HepG2 (cell line): Measurements from ENCODE around the gene SPON1. TPM values are rescaled to one million over a fixed set of nuclear protein-coding genes. Genes with fewer than 3 reads are reported as not detected.

ENCODE experiments used
- ATAC-seq: fragments of 200-7000 bp; cut with Tn5 transposase; 3 replicates; pipeline ENCODE4 v1.9.1; 2020; ENCODE audit warnings: mild to moderate bottlenecking, moderate library complexity
- BruUV-seq: library from RNA; stranded (reverse); fragments of 400-500 nt; replicated peaks from 2 replicates; lab custom pipeline; 2021; lab: Mats Ljungman, UMichigan
- CTCF ChIA-PET: fragments of 300-600 bp; formaldehyde crosslinking; extraction: SDS; loops from one replicate; lab custom pipeline; 2021; ENCODE audit warnings: low total read pairs, inconsistent platforms, low intra/inter-chr PET ratio; lab: Yijun Ruan, JAX
- POLR2A ChIA-PET: fragments of 350-600 bp; sonication (Branson Sonifier 250); formaldehyde crosslinking; loops from one replicate; lab custom pipeline; 2020; ENCODE audit warnings: antibody characterized with exemption, inconsistent platforms; lab: Yijun Ruan, JAX
- DNase-seq: peaks from one replicate; pipeline ENCODE4 v3.0.0-alpha.2; 2015; ENCODE audit warnings: low spot score
- FAIRE-seq: peaks from 3 replicates; lab custom pipeline; 2011; peaks lifted over from hg19 to GRCh38; lab: Jason Lieb, UNC
- H2AFZ ChIP-seq: one replicate; pipeline ENCODE4 v1.6.1; 2011; ENCODE audit warnings: low read length, inconsistent platforms
- H3K27ac ChIP-seq: fragments of 300-600 bp; 3 replicates; pipeline ENCODE4 v1.8.0; 2011; ENCODE audit warnings: mixed run types, mild to moderate bottlenecking, mixed read lengths, low read length, inconsistent platforms; ENCODE audit not compliant: insufficient read depth; ENCODE audit errors: extremely low read length
- H3K27me3 ChIP-seq, 2 experiments: fragments of 200-600 bp in 1 of 2; 2 replicates in 1 of 2; 3 replicates in 1 of 2; pipeline versions ENCODE4 v1.6.0 to v1.8.0; 2011; ENCODE audit warnings: low read length in 2 of 2, mild to moderate bottlenecking in 2 of 2, moderate library complexity in 2 of 2, inconsistent platforms in 1 of 2; ENCODE audit not compliant: insufficient read depth in 2 of 2, control insufficient read depth in 1 of 2
- H3K36me3 ChIP-seq, 2 experiments: fragments of 200-600 bp in 1 of 2; replicated peaks in 1 of 2; 2 replicates in 1 of 2; 3 replicates in 1 of 2; pipeline versions ENCODE4 v1.5.1 to v1.8.0; 2011; ENCODE audit warnings: low read length in 2 of 2, inconsistent platforms in 1 of 2; ENCODE audit not compliant: insufficient read depth in 2 of 2, control insufficient read depth in 1 of 2
- H3K4me1 ChIP-seq: 2 replicates; pipeline ENCODE4 v1.5.1; 2012; ENCODE audit warnings: low read length, inconsistent platforms; ENCODE audit not compliant: insufficient read depth
- H3K4me2 ChIP-seq: 2 replicates; pipeline ENCODE4 v1.6.0; 2011; ENCODE audit warnings: low read depth, low read length, inconsistent platforms
- H3K4me3 ChIP-seq, 3 experiments: fragments of 200-600 bp in 1 of 3; sonication (generic), shearing (Covaris generic) in 1 of 3; replicated peaks in 1 of 3; 2 replicates each; pipeline ENCODE4 v1.5.1; 2011 to 2016; ENCODE audit warnings: low read length in 3 of 3, inconsistent platforms in 2 of 3, low read depth in 2 of 3, mild to moderate bottlenecking in 2 of 3, control low read depth in 1 of 3, mixed read lengths in 1 of 3; ENCODE audit not compliant: insufficient read depth in 1 of 3
- H3K79me2 ChIP-seq: one replicate; pipeline ENCODE4 v1.6.1; 2011; ENCODE audit warnings: low read length, inconsistent platforms; ENCODE audit not compliant: insufficient read depth
- H3K9ac ChIP-seq: 2 replicates; pipeline ENCODE4 v1.6.0; 2011; ENCODE audit warnings: mild to moderate bottlenecking, low read depth, low read length, inconsistent platforms; ENCODE audit not compliant: insufficient read depth
- H3K9me3 ChIP-seq: 2 replicates; pipeline ENCODE4 v1.5.1; 2012; ENCODE audit warnings: mild to moderate bottlenecking, low read length
- H4K20me1 ChIP-seq: 2 replicates; pipeline ENCODE4 v1.6.0; 2011; ENCODE audit warnings: inconsistent platforms, mild to moderate bottlenecking, low read length, moderate library complexity; ENCODE audit not compliant: insufficient read depth
- CCAR2 ChIP-seq: fragments of 200-400 bp; formaldehyde crosslinking; optimal IDR thresholded peaks from 2 replicates; pipeline ENCODE3; 2018; ENCODE audit warnings: low read depth, mild to moderate bottlenecking, low read length, moderate library complexity
- FIP1L1 ChIP-seq: fragments of 200-400 bp; formaldehyde crosslinking; IDR thresholded peaks from 2 replicates; pipeline ENCODE4 v1.6.1; 2018; ENCODE audit warnings: low read depth, mild to moderate bottlenecking, low read length, moderate library complexity, borderline replicate concordance; ENCODE audit not compliant: insufficient read depth
- MAFK ChIP-seq, 2 experiments: IDR thresholded peaks in 1 of 2; conservative IDR thresholded peaks in 1 of 2; 2 replicates each; pipeline ENCODE4 v1.6.1; 2011; ENCODE audit warnings: improper control_type of control experiment in 2 of 2, low read length in 2 of 2
- WGBS: methylation state at CpG from one replicate; pipeline ENCODE4 v1.1.6; 2017; ENCODE audit warnings: low lambda C conversion rate; 5-methylcytosine and 5-hydroxymethylcytosine counted together
- in situ Hi-C: cut with HindIII; loops from 2 replicates; pipeline ENCODE4 v1.10.0; 2017; ENCODE audit warnings: low pct_unique_long_range_greater_than_20kb; ENCODE audit not compliant: extremely low pct_ligation_motif_present
- intact Hi-C: fragments of 100-400 bp; cut with micrococcal nuclease; formaldehyde crosslinking; loops from one replicate; pipeline ENCODE4 v1.10.0; 2022; ENCODE audit not compliant: unreplicated experiment
- polyA plus RNA-seq, 8 experiments: library from polyadenylated mRNA; depleted of rRNA in 3 of 8; stranded (reverse) in 7 of 8; unstranded in 1 of 8; fragments of >200 nt; fragmentation: Illumina TruSeq in 4 of 8; extraction: Trizol in 4 of 8; gene quantifications; 2 replicates each; pipeline versions ENCODE4 v1.2.1 to v1.2.3, GENCODE V29; 2011 to 2016; ENCODE audit warnings: low read depth in 4 of 8, missing spikeins in 1 of 8, mixed read lengths in 1 of 8; ENCODE audit not compliant: insufficient read depth in 1 of 8
- total RNA-seq, 5 experiments: library from RNA; depleted of rRNA; stranded (reverse); fragments of >200 nt; fragmentation: Illumina TruSeq; extraction: Trizol; gene quantifications; 2 replicates each; pipeline ENCODE4 v1.2.3, GENCODE V29; 2016; ENCODE audit warnings: low read depth in 1 of 5
- TF ChIP-seq, protein P1 (sequence below): sonication (generic); formaldehyde crosslinking; IDR thresholded peaks from 2 replicates; pipeline ENCODE4 v1.5.0; 2020; ENCODE audit warnings: missing genetic modification reagents
- TF ChIP-seq, protein P2 (sequence below): sonication (generic); formaldehyde crosslinking; IDR thresholded peaks from 2 replicates; pipeline ENCODE4 v1.5.0; 2020; ENCODE audit warnings: mild to moderate bottlenecking, missing genetic modification reagents, moderate library complexity

SPON1 gene
- total and polyA plus RNA-seq, 2 of the 13 experiments (the other 11 are each of a cell fraction or from before 2014, with no cell fraction given) = not detected

DNA sequence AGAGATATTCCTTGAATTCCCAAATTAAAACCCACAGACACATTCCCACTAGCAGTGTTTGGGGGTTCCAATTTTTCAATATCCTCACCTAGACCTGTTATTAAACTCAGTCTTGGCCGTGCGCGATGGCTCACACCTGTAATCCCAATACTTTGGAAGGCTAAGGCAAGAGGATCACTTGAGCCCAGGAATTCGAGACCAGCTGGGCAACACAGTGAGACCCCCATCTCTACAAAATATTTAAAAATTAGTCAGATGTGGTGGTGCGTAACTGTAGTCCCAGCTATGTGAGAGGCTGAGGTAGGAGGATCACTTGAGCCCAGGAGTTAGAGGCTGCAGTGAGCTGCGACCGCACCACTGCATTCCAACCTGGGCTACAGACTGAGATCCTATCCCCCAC lies 343.1 kb downstream of the SPON1 start:
- Histone ChIP-seq H3K27ac (no peak overlapping the region), H2AFZ (no peak overlapping the region), H3K9me3 (no peaks in the 10 kb centered on the region), H3K4me1 (peaks cover 11% of the 10 kb centered on the region), H3K27me3 (no peaks in the 10 kb centered on the region), H3K79me2 (peaks cover 16% of the 10 kb centered on the region), H3K4me2 (no peak overlapping the region), H3K9ac (no peak overlapping the region), H3K36me3 (no peaks in the 10 kb centered on the region), H4K20me1 (peaks cover 10% of the 10 kb centered on the region), H3K4me3 (no peak overlapping the region)
- ATAC-seq (no peak), FAIRE-seq (no peak), DNase-seq (no peak)
- BruUV-seq = no TSS peak
- intact Hi-C loops = loop anchor here (5.0 kb wide), 1 partner anchor 52 kb away; the partner anchor contains the start of gene RRAS2
- WGBS = 96% methylated on average over 7 of the region's 7 CpGs
- TF ChIP-seq MAFK (conservative IDR thresholded peaks at IDR 0.05 in 1 of 2, IDR thresholded peaks at IDR 0.05 in 1 of 2; ENCODE audit: low read length in 2 of 2) = no peak
- TF ChIP-seq FIP1L1 = no peak
- no peak for TF ChIP-seq CCAR2
- ChIA-PET CTCF (no interaction called here), POLR2A (no interaction called here)
- in situ Hi-C loops = loop anchor here (10.0 kb wide), 2 partner anchors 109 to 139 kb away; no protein-coding TSS in a partner anchor

DNA sequence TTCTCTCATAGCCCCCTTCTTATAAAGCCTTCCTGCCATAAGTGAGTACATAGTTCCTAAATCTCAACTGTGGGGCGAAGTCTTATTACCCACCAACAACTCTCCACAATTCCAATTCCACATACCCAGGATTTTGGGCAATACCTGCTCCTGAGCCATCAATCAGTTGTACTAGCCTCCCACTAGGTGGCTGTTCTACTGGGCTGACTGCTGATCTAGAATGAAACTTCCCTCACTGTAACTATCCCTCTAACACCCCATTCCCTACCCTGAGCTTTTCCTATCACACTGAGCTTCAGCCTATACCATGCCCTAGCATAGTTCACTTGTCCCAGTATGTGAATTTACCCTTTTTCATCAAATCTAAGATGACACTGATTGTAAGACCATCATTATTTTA lies 344.0 kb downstream of the SPON1 start:
- no peaks in the 10 kb centered on the region for H3K27me3 ChIP-seq
- no peak overlapping the region for H3K27ac ChIP-seq
- in situ Hi-C loops = loop anchor here (10.0 kb wide), 2 partner anchors 108 to 138 kb away; no protein-coding TSS in a partner anchor
- H4K20me1 ChIP-seq = peaks cover 6% of the 10 kb centered on the region
- FAIRE-seq (no peak), ATAC-seq (peak; percentile 60), DNase-seq (no peak)
- CTCF ChIA-PET = no interaction called here
- no peaks in the 10 kb centered on the region for H3K36me3 ChIP-seq
- WGBS = 90% methylated on average over 1 of the region's 1 CpG
- intact Hi-C loops = loop anchor here (5.0 kb wide), 1 partner anchor 51 kb away; the partner anchor contains the start of gene RRAS2
- POLR2A ChIA-PET = no interaction called here
- no peak overlapping the region for H3K4me3 ChIP-seq
- peaks cover 11% of the 10 kb centered on the region for H3K4me1 ChIP-seq
- TF ChIP-seq, protein P1, sequence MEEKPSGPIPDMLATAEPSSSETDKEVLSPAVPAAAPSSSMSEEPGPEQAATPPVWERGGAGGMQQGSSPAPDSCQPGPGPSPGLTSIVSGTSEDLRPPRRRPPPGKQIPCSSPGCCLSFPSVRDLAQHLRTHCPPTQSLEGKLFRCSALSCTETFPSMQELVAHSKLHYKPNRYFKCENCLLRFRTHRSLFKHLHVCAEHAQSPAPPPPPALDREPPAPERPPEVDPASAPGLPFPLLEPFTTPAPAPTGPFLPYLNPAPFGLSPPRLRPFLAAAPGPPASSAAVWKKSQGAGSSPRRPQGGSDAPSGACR (CRISPR knock-in tag) = no peak
- TF ChIP-seq, protein P2, sequence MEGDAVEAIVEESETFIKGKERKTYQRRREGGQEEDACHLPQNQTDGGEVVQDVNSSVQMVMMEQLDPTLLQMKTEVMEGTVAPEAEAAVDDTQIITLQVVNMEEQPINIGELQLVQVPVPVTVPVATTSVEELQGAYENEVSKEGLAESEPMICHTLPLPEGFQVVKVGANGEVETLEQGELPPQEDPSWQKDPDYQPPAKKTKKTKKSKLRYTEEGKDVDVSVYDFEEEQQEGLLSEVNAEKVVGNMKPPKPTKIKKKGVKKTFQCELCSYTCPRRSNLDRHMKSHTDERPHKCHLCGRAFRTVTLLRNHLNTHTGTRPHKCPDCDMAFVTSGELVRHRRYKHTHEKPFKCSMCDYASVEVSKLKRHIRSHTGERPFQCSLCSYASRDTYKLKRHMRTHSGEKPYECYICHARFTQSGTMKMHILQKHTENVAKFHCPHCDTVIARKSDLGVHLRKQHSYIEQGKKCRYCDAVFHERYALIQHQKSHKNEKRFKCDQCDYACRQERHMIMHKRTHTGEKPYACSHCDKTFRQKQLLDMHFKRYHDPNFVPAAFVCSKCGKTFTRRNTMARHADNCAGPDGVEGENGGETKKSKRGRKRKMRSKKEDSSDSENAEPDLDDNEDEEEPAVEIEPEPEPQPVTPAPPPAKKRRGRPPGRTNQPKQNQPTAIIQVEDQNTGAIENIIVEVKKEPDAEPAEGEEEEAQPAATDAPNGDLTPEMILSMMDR (CRISPR knock-in tag) = 0 out of 2 replicates have a peak, but pooled peaks have one; percentile 5
- no peak overlapping the region for H3K9ac ChIP-seq
- H2AFZ ChIP-seq = no peak overlapping the region
- no peak overlapping the region for H3K4me2 ChIP-seq
- H3K9me3 ChIP-seq = no peaks in the 10 kb centered on the region
- BruUV-seq = no TSS peak
- peaks cover 18% of the 10 kb centered on the region for H3K79me2 ChIP-seq
